ENCODE data around the gene TAC3.
"Not testable (repeated sequence)": the region's sequence is repeated elsewhere in the genome, so short reads cannot be mapped to it uniquely, and the experiment has no call there.

The TAC3 gene

GRCh38 chr12:57004651-57005050 lies 11.7 kb downstream of the TAC3 start:
- DNase-seq (ENCODE audit: low read depth), result no peak

GRCh38 chr12:57003395-57003794 lies 12.9 kb downstream of the TAC3 start:
- no peak for DNase-seq (ENCODE audit: low read depth)

DNA sequence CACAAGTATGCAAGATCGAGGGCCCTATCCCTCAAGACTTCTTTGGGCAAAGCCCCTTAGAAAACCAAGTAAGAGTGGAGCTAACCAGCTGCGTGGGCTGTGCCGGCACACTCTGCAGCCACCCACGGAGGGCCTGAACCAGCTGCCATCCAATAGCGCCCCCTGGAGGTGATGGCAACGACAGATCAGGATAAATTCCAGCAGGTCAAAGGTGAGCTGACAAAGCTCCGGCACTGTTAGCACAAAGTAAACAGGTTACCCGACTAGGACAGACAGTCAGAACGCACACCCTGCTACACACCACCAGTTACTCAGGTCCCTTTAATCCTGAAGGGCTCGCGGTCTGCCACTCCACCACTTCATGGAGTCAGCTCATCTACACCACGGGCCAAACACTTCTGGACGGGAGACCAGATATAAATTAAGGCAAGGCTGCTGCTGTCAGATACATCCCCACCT lies 14.9 kb downstream of the TAC3 start:
- DNase-seq (ENCODE audit: low read depth), result no peak

GRCh38 chr12:57000393-57000792 lies 15.9 kb downstream of the TAC3 start:
- DNase-seq (ENCODE audit: low read depth), result no peak

DNA sequence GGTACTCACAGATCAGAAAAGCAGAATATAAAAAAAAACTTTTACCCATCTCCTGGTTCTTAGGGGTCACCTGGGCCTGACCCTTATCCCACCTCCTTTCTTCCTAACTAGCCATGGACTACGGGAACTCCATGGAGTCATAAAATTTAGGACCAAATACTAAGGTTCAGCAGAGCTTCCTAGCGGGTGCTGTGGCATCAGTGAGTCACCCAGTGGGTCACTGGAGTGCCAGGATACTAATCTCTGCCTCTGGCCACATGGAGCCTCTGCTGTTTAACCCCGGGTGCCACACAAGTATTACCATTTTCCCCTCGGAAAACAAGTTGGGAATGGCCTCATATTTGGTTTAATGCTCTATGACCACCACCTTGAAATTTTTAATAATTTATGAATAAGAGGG lies 16.9 kb downstream of the TAC3 start:
- DNase-seq (ENCODE audit: low read depth), result no peak

DNA sequence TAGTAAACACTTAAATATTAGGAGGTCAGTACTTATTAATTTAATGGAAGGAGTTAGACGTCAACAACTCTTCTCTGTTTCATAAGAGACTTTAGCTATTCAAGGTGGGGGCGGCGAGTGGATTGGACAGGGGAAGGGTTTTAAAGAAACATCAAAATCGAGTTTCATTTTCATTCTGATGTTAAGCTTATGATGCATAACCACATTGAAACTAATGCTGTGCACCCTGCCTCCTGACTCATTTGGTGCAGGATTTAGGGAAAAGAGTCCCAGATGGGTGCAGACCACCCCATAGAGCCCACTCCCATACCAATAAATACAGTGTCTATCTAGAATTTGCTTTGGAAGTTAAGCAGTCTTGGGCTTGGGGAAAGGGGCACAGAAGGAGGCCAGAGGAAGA lies 17.3 kb downstream of the TAC3 start:
- DNase-seq (ENCODE audit: low read depth), result no peak

DNA sequence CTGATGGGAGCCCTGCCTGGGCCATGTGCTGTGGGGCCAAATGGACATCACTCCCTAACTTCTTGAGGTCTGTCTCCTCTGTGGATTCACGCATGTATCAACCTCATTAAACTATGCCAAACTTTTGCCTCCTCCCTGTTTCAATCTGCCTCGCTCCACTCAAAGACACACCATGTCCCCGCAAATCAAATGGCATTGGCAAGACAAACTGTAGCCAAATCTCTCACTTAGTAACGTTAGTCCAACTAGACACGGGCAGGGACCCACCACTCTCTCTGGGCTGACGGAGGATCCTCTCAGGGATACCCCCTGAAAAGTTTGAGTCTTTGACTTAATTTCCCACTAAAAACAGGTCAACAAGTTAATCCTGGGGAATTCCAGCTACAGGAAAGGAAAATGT lies 18.0 kb downstream of the TAC3 start:
- no peak for DNase-seq (ENCODE audit: low read depth)

- no peak for DNase-seq (ENCODE audit: low read depth)
Measured at GRCh38 chr12:56996793-56997545, 19.4 kb downstream of the TAC3 start.

- DNase-seq (ENCODE audit: low read depth), result no peak
Measured at GRCh38 chr12:56995930-56996496, 20.3 kb downstream of the TAC3 start.

- DNase-seq (ENCODE audit: low read depth), result no peak
Measured at GRCh38 chr12:56995201-56995929, 21.0 kb downstream of the TAC3 start.

DNA sequence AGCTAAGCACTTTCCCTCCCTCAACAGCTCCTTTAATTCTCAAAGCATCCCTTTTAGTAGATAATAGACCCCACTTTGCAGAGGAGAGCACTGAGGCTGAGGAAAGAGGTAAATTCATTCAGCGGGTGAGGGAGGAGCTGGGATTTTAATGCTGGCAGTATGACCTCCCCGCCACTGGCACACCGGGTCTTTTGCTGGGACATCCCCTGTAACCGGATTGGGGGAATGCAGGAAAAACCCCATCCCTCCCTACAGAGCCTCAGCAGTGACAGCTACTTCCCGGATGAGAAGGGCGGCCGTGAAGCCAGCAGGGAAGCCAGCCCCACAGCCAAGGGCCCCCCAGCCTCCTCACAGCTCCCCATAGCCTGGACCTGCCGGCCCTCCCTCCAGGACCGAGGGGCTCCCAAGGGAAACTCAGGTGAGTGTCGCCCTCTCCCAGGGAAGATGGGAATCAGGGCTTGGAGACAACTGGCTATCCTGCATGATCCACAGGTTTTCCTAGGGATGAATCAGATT lies 22.0 kb downstream of the TAC3 start:
- no peak for DNase-seq (ENCODE audit: low read depth)

- no peak for DNase-seq (ENCODE audit: low read depth)
Measured at GRCh38 chr12:56993346-56993745, 23.0 kb downstream of the TAC3 start.

DNA sequence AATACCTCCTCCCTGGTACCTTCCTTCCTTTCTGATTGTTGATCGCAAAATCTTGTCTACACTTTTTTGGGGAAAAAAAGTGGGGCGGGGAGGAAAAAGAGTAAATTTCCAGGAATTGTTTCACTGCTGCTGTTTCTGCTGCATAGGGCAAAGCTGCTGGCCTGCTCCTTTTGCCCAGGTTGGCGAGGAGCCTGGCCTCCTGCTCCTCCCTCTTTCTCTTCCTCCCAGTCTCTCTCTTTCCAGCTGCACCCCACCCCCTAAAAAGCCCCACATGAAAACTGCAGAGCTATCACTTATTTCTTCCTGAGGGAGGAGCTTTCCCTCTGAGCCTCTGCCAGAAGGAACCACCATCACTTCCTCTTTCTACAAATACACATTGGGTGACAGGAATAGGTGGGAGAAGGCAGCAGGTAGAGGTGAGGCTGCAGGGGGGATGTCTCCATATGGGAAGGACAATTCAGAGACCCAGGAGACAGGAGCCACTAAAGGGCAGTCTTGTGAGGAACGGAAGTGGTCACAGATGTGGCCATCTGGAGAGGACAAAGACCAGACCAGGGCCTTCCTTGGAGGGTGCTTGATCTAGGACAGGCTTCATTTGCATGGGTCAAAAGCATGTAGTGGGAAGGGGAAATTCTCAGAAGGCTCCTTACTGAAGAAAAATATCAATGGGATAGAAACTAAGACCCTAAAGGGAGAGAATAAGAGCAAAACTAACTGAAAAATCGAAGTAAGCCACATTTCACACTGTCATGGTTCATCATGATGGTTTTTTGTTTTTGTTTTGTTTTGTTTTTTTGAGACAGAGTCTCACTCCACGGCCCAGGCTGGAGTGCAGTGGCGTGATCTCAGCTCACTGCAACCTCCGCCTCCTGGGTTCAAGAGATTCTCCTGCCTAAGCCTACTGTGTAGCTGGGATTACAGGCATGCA lies 24.7 kb downstream of the TAC3 start:
- no peak for DNase-seq (ENCODE audit: low read depth)

GRCh38 chr12:56990648-56991318 lies 25.5 kb downstream of the TAC3 start:
- DNase-seq (ENCODE audit: low read depth), result no peak

DNA sequence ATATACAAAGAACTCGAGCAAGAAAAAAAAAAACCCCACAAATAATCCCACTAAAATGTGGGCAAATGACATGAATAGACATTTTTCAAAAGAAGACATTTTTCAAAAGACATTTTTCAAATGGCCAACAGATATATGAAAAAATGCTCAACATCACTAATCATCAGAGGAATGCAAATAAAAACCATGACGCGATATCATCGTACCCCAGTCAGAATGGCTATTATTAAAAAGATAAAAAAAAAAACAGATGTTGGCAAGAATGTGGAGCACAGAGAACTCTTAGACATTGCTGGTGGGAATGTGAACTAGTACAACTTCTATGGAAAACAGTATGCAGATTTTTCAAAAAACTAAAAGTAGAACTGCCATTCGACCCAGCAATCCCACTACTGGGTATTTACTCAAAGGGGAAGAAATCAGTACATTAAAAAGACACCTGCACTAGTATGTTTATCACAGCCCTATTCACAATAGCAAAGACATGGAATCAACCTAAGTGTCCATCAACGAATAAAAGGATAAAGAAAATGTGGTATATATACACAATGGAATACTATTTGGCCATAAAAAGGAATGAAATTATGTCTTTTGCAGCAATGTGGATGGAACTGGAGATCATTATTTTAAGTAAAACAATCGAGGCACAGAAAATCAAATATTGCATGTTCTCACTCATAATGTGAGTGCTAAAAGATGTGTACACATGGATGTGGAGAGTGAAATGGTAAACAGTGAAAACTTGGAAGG lies 26.3 kb downstream of the TAC3 start:
- DNase-seq (ENCODE audit: low read depth), result no peak

- no peak for DNase-seq (ENCODE audit: low read depth)
Measured at GRCh38 chr12:56988207-56988739, 28.1 kb downstream of the TAC3 start.

- DNase-seq (ENCODE audit: low read depth), result no peak
Measured at GRCh38 chr12:56987551-56988053, 28.7 kb downstream of the TAC3 start.

DNA sequence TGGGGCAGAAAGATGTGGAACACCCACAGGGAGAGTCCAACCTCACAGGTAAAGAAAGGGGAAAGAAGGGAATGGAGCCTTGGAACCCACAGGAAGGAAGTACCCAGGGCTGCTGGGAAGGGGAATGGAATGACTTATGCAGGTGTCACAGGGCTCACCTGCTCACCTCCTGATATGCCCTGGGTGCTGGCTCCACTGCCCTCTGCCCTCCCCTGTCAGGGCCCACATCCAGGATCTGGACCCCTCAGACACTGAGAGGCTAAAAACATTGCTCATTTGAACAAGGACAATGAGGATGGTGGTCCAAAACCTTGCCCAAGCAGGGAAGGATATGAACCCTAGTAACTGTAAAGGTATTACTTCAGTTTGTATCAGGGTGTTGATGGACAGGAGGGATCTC lies 29.3 kb downstream of the TAC3 start:
- DNase-seq (ENCODE audit: low read depth), result no peak

DNA sequence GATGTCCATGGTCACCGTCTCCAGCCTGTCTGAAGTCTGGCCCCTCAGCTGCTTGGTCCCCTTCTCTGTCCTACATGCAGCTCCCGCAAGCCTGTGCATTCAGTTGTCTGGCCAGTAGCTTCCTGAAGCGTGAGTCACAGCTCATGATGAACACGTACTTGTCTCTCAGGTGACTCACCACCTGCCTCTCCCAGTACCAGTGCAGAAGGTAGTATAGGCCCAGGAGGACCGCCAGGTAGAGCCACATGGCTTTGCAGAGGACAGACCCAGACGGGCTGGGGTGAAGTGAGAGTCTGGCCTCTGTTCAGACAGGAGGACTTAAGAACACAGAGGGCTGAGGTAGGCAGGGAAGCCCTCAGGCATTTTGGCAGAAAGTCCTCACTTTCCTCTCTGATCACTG lies 30.6 kb downstream of the TAC3 start:
- DNase-seq (ENCODE audit: low read depth), result not testable (repeated sequence)

- DNase-seq (ENCODE audit: low read depth), result no peak
Measured at GRCh38 chr12:56983386-56983785, 32.9 kb downstream of the TAC3 start.
